GM21367 (cell line): ENCODE data around the gene BABAM2.
"Not testable (repeated sequence)": the region's sequence is repeated elsewhere in the genome, so short reads cannot be mapped to it uniquely, and the experiment has no call there.

Source experiments
- ATAC-seq: cut with Tn5 transposase; IDR thresholded peaks from one replicate; pipeline ENCODE4 v1.9.1; 2021; ENCODE audit not compliant: unreplicated experiment

BABAM2 gene

DNA sequence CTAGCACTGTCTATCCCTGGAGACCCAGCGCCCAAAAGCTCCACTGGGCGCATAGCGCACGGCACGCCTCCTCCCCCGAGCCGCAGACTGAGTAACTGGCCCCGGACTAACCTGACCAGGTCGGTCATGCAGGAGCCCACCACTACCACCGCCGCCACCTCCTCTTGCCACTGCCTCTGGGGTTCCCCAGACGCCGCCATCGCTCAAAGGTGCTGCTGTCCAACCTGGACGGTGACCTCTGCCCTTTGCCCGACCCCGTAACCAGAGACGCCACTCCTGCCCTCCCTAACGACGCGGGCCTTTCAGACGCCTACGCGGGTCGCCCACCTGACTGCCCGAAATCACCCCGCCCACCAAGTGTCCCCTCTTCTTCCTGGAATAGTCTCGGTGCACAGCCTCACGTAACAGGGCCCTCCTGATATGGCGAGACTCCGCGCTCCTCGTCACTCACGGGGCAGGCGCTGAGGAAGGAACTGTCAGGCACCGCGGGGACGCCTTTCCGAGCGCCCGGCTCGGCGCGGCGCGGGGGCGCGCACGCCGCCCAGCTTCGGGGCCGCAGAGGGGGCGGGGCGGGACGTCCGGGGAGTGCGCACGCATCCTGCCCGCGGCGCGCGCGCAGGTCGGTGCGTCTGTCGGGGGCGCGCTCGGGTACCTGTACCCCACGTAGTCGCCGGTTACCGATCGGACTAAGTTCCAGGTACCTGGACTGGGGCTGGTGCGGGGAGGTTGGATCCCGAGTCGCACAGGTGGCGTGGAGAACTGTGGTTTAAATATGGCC lies at the start of gene BABAM2, which contains the start of gene RBKS:
Gene BABAM2, plus strand, starts transcription at position 584 of the 778 bp plus-strand sequence. CDS start 3,828 bp downstream, outside the sequence.
Gene RBKS, minus strand, starts transcription at position 242 of the 778 bp plus-strand sequence. Its CDS starts 42 bp downstream, at position 200.
- ATAC-seq = peak; percentile 57

DNA sequence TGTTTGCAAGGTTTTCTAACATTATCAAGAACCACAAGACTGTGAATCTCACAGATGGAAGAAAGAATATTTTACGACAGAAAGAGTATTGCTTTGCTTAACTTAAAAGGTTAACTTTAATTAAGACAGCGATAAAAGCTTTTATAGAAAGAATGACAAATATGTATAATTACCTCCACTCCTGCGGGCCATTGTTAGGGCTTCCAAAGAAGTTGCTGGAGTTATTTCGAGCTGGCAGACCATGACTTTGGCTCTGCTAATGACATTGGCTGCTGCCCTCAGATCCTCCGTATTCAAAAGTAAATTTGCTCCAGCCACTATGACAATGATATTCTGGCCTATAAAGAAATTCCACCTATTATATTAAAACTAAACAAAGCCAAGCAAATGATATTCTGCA lies 47.6 kb upstream of the BABAM2 start:
- ATAC-seq = no peak

DNA sequence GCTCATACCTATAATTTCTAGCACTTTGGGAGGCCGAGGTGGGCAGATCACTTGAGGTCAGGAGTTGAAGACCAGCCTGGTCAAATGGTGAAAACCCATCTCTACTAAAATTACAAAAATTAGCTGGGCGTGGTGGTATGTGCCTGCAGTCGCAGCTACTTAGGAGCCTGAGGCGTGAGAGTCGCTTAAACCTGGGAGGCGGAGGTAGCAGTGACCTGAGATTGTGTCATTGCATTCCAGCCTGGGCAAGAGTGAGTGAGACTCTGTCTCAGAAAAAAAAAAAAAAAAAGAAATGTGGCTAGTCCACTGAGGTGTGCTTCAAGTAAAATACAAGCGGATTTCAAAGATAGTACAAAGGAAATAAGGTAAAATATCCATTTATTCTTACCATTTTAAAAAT lies 46.5 kb upstream of the BABAM2 start:
- ATAC-seq = no peak

GRCh38 chr2:27844821-27845255 lies 45.7 kb upstream of the BABAM2 start:
- ATAC-seq = no peak

DNA sequence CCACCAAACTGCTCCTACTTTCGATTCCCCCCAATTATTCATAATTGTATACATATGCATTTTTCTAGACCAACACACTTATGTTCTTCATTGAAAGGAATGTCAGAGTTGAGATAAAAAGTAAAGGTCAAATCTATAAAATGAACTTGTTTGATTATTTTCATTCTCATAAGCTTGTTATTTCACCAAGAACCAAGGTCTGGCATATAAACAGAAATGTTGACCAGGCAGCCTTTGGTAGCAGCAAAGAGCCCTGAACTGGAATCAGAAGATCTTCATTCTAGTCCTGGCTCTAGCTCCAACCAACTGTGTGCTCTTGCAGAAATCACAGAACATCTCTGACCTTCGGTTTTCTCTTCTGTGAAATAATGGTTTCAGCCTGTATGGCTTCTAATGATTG lies 43.2 kb upstream of the BABAM2 start:
- no peak for ATAC-seq

GRCh38 chr2:27849558-27850205 lies 40.8 kb upstream of the BABAM2 start:
- no peak for ATAC-seq

- ATAC-seq = no peak
Measured at GRCh38 chr2:27852691-27853090, 37.8 kb upstream of the BABAM2 start.

DNA sequence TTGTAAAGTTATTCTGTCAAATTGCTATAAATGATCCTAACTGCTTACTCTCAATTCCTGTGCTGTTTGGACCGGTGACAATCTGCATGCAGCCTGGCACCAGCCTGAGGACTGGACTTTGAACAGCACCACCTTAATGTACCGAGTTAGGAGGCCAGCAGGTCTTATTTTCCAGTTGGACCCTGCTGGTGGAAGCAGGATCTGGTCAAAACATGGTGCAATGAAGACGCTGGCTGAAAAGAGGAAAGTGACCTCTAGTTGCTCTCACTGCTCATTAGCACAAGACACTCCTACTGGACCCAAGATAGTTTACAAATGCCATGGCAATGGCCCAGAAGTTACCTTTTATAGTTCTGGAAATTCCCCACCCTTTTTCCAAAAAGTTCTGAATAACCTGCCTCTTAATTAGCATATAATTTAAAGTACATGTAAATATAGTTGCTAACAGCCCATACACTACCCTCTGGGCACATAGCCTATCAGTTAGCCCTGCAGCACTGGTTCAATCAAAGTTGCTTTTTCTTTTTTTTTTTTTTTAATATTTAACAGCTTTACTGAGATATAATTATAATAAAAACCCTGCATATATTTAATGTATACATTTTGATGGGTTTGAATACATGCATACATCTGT lies 36.2 kb upstream of the BABAM2 start:
- no peak for ATAC-seq

GRCh38 chr2:27855476-27855875 lies 35.1 kb upstream of the BABAM2 start:
- no peak for ATAC-seq

DNA sequence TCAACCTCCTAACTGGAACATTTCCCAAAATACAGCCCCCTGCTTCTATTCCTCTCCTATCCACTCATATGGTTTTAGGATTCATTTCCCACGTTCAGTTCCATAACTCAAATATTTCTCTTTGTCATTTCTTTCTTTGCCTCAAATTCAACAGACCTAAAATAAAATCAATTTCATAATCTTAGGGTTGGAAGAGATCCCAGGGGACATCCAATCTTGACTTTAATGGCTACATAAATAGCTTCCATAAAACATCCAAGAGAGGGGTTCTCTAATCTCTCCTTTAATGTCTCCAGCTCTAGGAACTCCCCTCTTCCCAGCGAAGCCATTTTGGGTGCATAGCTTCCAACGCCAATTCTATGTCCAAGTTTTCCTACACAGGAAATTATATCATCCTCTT lies 34.1 kb upstream of the BABAM2 start:
- no peak for ATAC-seq

DNA sequence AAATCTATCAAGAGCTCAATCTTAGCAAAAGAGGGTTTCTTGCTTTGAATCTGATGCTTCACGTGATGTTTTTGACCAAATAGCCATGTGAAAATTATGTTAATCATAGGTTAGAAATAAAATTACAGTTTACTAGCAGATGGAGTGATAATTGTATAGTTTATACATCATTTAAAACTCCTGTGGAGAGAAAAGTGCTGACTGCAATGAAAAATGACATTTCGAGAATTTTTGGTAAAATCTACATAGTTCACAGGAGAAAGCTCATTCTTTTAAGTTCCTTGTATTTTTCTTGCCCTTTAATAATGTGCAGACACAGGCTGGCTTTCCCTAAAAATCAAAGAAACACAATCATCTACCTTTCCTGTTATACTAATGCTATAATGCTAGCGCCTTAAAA lies 33.6 kb upstream of the BABAM2 start:
- no peak for ATAC-seq

- ATAC-seq = no peak
Measured at GRCh38 chr2:27857417-27858172, 32.9 kb upstream of the BABAM2 start.

GRCh38 chr2:27860111-27860510 lies 30.4 kb upstream of the BABAM2 start:
- no peak for ATAC-seq

DNA sequence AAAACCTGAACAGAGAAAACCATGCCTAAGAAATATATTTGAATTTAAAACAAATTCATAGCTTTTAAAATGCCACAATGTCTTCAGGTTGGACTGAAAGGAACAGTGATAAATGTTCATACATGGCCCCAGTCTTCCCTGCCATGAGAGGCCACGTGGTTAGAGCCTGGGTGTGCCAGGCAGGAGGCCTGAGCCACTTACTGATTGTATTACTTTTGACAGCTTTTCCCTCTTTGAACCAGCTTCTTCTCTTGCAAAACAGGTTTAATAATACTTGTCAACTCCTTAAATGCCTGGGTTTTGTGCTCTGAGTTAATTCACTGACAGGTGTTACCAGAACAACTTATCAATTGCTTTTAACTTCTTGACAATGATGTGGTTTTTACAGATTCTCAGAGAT lies 27.4 kb upstream of the BABAM2 start:
- no peak for ATAC-seq

DNA sequence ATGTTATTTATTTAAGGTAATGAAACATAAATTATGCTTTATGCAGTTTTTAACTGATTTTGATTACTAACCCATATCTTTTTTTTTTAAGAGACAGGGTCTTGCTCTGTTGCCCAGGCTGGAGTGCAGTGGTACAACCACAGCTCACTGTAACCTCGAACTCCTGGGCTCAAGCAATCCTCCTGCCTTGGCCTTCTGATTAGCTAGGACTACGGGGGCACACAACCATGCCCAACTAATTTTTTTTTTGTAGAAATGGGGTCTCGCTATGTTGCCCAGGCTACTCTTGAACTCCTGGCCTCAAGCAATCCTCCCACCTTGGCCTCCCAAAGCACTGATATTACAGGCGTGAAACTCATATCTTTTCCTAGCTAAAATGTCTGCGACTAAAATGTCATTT lies 26.6 kb upstream of the BABAM2 start:
- not testable (repeated sequence) for ATAC-seq

DNA sequence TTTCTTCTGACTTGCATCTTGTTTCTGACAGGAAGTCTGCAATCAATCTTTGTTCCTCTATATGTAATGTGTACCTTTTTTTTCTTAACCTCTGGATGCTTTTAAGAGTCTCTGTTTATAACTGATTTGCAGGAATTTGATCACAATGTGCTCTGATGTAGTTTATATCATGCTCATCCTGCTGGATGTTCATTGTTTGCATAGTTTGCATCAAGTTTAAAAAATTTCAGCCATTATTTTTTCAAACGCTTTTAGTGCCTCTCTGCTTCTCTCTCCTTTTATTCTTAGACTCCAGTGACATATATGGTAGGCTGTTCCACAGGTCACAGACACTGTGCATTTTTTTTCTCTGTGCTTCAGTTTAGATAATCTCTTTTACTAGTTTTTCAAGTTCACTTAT lies 24.3 kb upstream of the BABAM2 start:
- ATAC-seq = no peak

DNA sequence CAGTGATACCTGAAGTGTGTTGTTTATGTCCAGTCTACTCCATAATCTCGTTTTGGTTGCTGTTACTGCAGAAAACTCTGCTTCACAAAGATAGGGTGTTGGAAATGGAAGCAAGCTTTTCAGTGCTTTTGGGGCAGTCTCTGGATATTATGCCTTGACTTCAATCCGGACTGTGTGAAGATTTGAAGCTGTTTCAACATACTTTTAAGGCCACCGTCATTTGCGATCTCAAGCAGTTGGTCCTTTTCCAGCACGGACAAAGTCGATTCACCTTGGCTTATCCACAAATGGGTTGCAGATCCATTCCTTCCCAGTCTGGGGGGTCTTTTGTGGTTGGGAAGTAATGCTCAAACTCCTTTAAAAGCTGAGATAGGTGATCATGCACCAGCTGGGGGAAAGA lies 20.8 kb upstream of the BABAM2 start:
- no peak for ATAC-seq

DNA sequence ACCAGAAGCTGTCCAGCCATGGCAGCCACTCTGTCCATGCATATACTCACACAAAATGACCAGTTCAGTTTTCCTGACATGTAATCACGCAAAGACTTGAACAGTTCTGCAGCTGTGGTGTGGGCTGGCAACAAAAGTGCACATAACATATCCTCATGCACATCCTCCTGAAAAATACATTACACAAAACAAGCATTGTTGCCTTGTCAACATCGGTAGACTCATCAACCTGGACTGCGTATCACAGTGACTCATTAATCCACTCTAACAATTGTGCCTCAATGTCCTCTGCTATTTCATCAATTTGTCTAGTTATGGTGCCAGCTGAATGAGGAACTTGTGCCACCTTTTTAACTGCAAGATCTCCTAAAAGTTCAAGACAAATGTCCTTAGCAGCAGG lies 19.8 kb upstream of the BABAM2 start:
- ATAC-seq = no peak

DNA sequence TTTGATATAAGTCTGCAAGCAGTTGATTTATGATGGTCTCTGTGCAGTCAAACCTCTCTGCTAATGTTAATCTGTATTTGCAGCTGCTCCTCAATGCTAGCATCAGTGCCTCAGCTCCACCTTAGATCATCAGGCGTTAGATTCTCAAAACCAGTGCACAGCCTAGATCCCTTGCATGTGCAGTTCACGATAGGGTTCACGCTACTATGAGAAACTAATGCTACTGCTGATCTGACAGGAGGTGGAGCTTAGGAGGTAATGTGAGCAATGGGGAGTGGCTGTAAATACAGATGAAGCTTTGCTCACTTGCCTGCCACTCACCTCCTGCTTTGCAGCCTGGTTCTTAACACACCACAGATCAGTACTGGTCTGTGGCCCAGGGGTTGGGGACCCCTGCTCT lies 18.7 kb upstream of the BABAM2 start:
- no peak for ATAC-seq

GRCh38 chr2:27873091-27873490 lies 17.4 kb upstream of the BABAM2 start:
- no peak for ATAC-seq
